ENCODE data around the gene RAB3B.

The RAB3B gene

DNA sequence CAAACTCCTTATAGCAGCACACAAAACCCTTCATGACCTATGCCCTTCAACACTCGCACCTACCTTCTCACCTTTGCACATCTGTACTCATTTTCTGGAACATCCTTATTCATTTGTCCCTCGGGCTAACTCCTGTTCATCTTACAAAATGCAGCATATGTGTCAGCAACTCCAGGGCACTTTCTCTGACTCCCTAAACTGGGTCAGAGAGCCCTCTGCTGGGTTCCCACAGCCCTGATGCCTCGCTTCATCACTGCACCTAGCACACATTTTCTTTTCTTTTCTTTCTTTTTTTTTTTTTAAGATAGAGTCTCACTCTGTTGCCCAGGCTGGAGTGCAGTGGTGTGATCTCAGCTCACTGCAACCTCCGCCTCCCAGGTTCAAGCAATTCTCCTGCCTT, 54.0 kb downstream of the RAB3B start:
- Histone ChIP-seq H3K4me1 (no peaks in the 10 kb centered on the region), H3K27me3 (ENCODE audit: low read depth) (no peaks in the 10 kb centered on the region), H3K36me3 (replicated peaks) (peaks cover 12% of the 10 kb centered on the region), H3K9me3 (no peaks in the 10 kb centered on the region), H3K4me3 (no peak overlapping the region)
- in situ Hi-C loops (cut with MboI; ENCODE audit: low sequenced_read_pairs) = no loop called here
- no peak for DNase-seq (ENCODE audit: low spot score in 2 of 2)

GRCh38 chr1:51933344-51933743, 57.2 kb downstream of the RAB3B start:
- in situ Hi-C loops (cut with MboI; ENCODE audit: low sequenced_read_pairs) = no loop called here
- no peak for DNase-seq (ENCODE audit: low spot score in 2 of 2)
- H3K27me3 ChIP-seq (ENCODE audit: low read depth) = no peaks in the 10 kb centered on the region
- peaks cover 12% of the 10 kb centered on the region for H3K36me3 ChIP-seq (replicated peaks)
- no peaks in the 10 kb centered on the region for H3K9me3 ChIP-seq
- no peak overlapping the region for H3K4me3 ChIP-seq
- no peaks in the 10 kb centered on the region for H3K4me1 ChIP-seq

DNA sequence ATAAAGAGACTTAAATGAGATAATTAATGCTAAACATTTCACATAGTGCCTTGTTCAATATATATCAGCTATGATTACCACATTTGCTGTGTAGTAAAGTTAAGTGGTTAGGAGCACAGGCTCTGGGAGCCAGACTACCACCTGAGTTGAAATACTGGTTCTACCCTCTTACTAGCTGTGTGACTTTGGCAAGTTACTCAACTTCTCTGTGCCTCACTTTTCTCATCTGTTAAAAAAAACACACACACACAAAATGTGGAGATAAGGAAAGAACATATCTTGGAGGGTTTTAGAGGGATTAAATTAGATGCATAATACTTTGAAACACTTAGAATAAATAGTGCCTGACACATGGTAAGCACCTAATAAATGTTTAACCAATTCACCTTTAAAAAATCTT, 60.2 kb downstream of the RAB3B start:
- Histone ChIP-seq H3K9me3 (no peaks in the 10 kb centered on the region), H3K4me3 (no peak overlapping the region), H3K36me3 (replicated peaks) (peaks cover 12% of the 10 kb centered on the region), H3K27me3 (ENCODE audit: low read depth) (no peaks in the 10 kb centered on the region), H3K4me1 (no peaks in the 10 kb centered on the region)
- in situ Hi-C loops (cut with MboI; ENCODE audit: low sequenced_read_pairs) = no loop called here
- no peak for DNase-seq (ENCODE audit: low spot score in 2 of 2)

- H3K4me1 ChIP-seq = no peaks in the 10 kb centered on the region
- no peak for DNase-seq (ENCODE audit: low spot score in 2 of 2)
- H3K27me3 ChIP-seq (ENCODE audit: low read depth) = no peaks in the 10 kb centered on the region
- in situ Hi-C loops (cut with MboI; ENCODE audit: low sequenced_read_pairs) = no loop called here
- no peaks in the 10 kb centered on the region for H3K9me3 ChIP-seq
- H3K36me3 ChIP-seq (replicated peaks) = peaks cover 12% of the 10 kb centered on the region
- no peak overlapping the region for H3K4me3 ChIP-seq
These were observed 61.6 kb downstream of the RAB3B start for GRCh38 chr1:51928896-51929295.

GRCh38 chr1:51927029-51927428, 63.5 kb downstream of the RAB3B start:
- Histone ChIP-seq H3K4me3 (no peak overlapping the region), H3K36me3 (replicated peaks) (no peaks in the 10 kb centered on the region; the same call in 1 of the 2 replicates), H3K4me1 (no peaks in the 10 kb centered on the region), H3K27me3 (ENCODE audit: low read depth) (no peaks in the 10 kb centered on the region), H3K9me3 (no peaks in the 10 kb centered on the region)
- in situ Hi-C loops (cut with MboI; ENCODE audit: low sequenced_read_pairs) = no loop called here
- DNase-seq (ENCODE audit: low spot score in 2 of 2) = no peak

DNA sequence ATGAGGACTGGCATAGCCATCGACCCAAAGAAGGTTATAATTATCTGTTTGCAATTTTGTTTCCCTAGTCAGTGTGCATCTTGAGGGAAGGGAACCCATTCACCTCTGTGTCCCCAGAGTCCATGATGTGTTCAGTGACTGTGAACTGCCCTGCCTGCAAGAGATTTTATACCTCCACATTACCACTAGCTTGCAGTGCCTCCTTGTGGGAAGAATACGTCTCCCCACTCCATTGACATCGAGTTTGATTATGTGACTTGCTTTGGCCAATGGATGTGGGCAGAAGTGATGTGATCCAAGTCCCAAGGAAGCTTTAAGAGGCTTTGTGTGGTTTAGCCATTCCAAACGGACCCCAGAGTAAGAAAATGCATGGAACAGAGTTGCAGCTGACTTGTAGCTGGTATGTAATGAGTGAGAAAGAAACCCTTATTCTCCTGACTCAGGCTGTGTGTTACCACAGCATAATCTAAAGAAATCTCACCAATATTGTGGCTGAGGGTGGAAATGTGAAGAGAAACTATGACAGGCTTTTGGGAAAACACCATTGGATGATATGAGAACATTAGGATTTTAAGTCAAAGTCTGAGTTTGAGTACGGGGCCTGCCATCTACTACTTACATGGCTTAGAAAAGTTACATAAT, 64.2 kb downstream of the RAB3B start:
- no peak for DNase-seq (ENCODE audit: low spot score in 2 of 2)

DNA sequence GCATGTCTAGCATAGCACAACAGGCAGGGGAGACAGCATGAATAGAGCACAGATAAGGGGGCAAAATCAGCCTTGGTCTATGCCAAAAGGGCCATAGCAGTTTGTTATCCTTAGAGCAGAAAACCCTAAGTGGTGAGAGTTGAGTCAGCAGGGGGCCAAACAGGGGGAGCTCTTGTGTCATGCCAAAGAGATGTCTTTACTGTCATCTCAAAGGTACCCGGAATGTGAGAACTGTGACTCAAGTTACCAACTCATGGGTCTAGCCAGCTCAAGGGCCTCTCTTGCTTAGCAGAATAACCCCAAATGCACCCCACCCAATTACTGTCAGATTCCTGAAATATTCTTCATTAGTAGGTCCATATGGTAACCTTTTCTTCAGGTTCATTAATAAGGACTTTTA, 66.0 kb downstream of the RAB3B start:
- no peak for DNase-seq (ENCODE audit: low spot score in 2 of 2)
- in situ Hi-C loops (cut with MboI; ENCODE audit: low sequenced_read_pairs) = no loop called here
- H3K4me1 ChIP-seq = no peaks in the 10 kb centered on the region
- no peak overlapping the region for H3K4me3 ChIP-seq
- no peaks in the 10 kb centered on the region for H3K36me3 ChIP-seq (replicated peaks)
- H3K9me3 ChIP-seq = no peaks in the 10 kb centered on the region
- H3K27me3 ChIP-seq (ENCODE audit: low read depth) = no peaks in the 10 kb centered on the region

More for the DNA sequence above, 64.2 kb downstream of the RAB3B start:
- Histone ChIP-seq H3K4me3 (no peak overlapping the region), H3K27me3 (ENCODE audit: low read depth) (no peaks in the 10 kb centered on the region), H3K36me3 (replicated peaks) (no peaks in the 10 kb centered on the region), H3K9me3 (no peaks in the 10 kb centered on the region), H3K4me1 (no peaks in the 10 kb centered on the region)
- in situ Hi-C loops (cut with MboI; ENCODE audit: low sequenced_read_pairs) = no loop called here

GRCh38 chr1:51922040-51922439, 68.5 kb downstream of the RAB3B start:
- Histone ChIP-seq H3K4me3 (no peak overlapping the region), H3K9me3 (no peaks in the 10 kb centered on the region), H3K27me3 (ENCODE audit: low read depth) (no peaks in the 10 kb centered on the region), H3K4me1 (no peaks in the 10 kb centered on the region), H3K36me3 (replicated peaks) (peaks cover 4% of the 10 kb centered on the region; the same call in 1 of the 2 replicates)
- in situ Hi-C loops (cut with MboI; ENCODE audit: low sequenced_read_pairs) = no loop called here
- DNase-seq (ENCODE audit: low spot score in 2 of 2) = no peak

GRCh38 chr1:51920130-51920529, 70.4 kb downstream of the RAB3B start:
- in situ Hi-C loops (cut with MboI; ENCODE audit: low sequenced_read_pairs) = no loop called here
- Histone ChIP-seq H3K27me3 (ENCODE audit: low read depth) (no peaks in the 10 kb centered on the region), H3K36me3 (replicated peaks) (peaks cover 4% of the 10 kb centered on the region; the same call in 1 of the 2 replicates), H3K9me3 (no peaks in the 10 kb centered on the region), H3K4me1 (no peaks in the 10 kb centered on the region), H3K4me3 (no peak overlapping the region)
- DNase-seq (ENCODE audit: low spot score in 2 of 2) = no peak

GRCh38 chr1:51919684-51920083, 70.8 kb downstream of the RAB3B start:
- Histone ChIP-seq H3K4me1 (no peaks in the 10 kb centered on the region), H3K4me3 (no peak overlapping the region), H3K36me3 (replicated peaks) (peaks cover 4% of the 10 kb centered on the region; the same call in 1 of the 2 replicates), H3K9me3 (no peaks in the 10 kb centered on the region), H3K27me3 (ENCODE audit: low read depth) (no peaks in the 10 kb centered on the region)
- in situ Hi-C loops (cut with MboI; ENCODE audit: low sequenced_read_pairs) = no loop called here
- no peak for DNase-seq (ENCODE audit: low spot score in 2 of 2)

- peaks cover 4% of the 10 kb centered on the region; the same call in 1 of the 2 replicates for H3K36me3 ChIP-seq (replicated peaks)
- no peaks in the 10 kb centered on the region for H3K27me3 ChIP-seq (ENCODE audit: low read depth)
- H3K4me3 ChIP-seq = no peak overlapping the region
- no peak for DNase-seq (ENCODE audit: low spot score in 2 of 2)
- in situ Hi-C loops (cut with MboI; ENCODE audit: low sequenced_read_pairs) = no loop called here
- no peaks in the 10 kb centered on the region for H3K4me1 ChIP-seq
- no peaks in the 10 kb centered on the region for H3K9me3 ChIP-seq
These were observed 73.7 kb downstream of the RAB3B start for GRCh38 chr1:51916587-51917405.

- Histone ChIP-seq H3K36me3 (replicated peaks) (peaks cover 4% of the 10 kb centered on the region; the same call in 1 of the 2 replicates), H3K27me3 (ENCODE audit: low read depth) (no peaks in the 10 kb centered on the region), H3K9me3 (no peaks in the 10 kb centered on the region), H3K4me3 (no peak overlapping the region), H3K4me1 (peaks cover under 1% of the 10 kb centered on the region)
- DNase-seq (ENCODE audit: low spot score in 2 of 2) = no peak
- in situ Hi-C loops (cut with MboI; ENCODE audit: low sequenced_read_pairs) = no loop called here
These were observed 74.5 kb downstream of the RAB3B start for GRCh38 chr1:51915951-51916350.

- Histone ChIP-seq H3K9me3 (no peaks in the 10 kb centered on the region), H3K36me3 (replicated peaks) (no peaks in the 10 kb centered on the region), H3K4me3 (no peak overlapping the region), H3K4me1 (peaks cover 18% of the 10 kb centered on the region), H3K27me3 (ENCODE audit: low read depth) (no peaks in the 10 kb centered on the region)
- in situ Hi-C loops (cut with MboI; ENCODE audit: low sequenced_read_pairs) = no loop called here
- no peak for DNase-seq (ENCODE audit: low spot score in 2 of 2)
These were observed 77.6 kb downstream of the RAB3B start for GRCh38 chr1:51912881-51913280.

DNA sequence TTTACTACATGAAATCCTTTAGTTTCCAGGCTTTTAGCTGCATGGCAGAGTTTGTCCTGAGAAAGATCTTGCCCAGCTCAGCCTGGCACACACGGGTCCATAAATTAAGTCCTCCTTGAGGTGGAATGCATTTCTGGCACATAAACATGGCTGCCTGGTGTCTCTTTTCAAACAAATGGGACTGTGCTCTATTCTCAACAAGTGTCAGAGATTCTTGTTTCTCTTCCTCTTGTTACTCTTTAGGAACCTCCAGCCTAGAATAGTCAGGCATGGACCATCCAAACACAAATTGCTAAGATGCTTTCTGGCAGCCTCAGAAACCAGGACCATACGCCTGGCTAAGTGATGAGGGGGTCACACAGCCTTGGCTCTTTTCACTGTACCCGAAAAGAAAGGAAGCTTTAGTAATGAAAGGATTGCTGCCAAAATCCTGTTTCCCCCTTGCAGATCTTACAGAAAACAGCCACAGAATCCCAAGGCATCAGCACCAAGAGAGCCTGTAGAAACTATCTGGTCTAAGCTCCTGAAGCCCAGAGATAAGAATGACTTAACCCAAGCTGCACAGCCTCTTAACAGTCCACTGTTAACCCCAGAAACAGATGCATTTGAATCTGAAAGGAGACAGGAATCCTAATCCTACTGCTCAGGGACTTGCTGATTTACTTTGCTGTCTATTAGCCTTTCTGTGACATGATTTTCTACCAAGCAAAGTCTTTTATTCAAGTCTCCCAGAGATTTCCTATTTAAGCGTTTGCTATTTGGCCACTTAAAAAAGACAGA, 80.1 kb downstream of the RAB3B start:
- Histone ChIP-seq H3K9me3 (no peaks in the 10 kb centered on the region), H3K27me3 (ENCODE audit: low read depth) (no peaks in the 10 kb centered on the region), H3K4me3 (no peak overlapping the region), H3K36me3 (replicated peaks) (no peaks in the 10 kb centered on the region), H3K4me1 (peaks cover 18% of the 10 kb centered on the region)
- peak in 1 of 2 experiments; percentile 51 for DNase-seq (ENCODE audit: low spot score in 2 of 2)
- in situ Hi-C loops (cut with MboI; ENCODE audit: low sequenced_read_pairs) = no loop called here
